Caco-2 (cell line): Measurements from ENCODE around the gene ADAMTS8. TPM values are rescaled to one million over a fixed set of nuclear protein-coding genes. Genes with fewer than 3 reads are reported as not detected.

Experiments used
- BruUV-seq: library from RNA; stranded (reverse); fragments of 400-500 nt; replicated peaks from 2 replicates; lab custom pipeline; 2021; lab: Mats Ljungman, UMichigan
- CTCF ChIA-PET: fragments of 300-600 bp; sonication (Branson Sonifier 250); formaldehyde crosslinking; loops from one replicate; lab custom pipeline; 2022; ENCODE audit warnings: antibody characterized with exemption; lab: Charles Lee
- POLR2A ChIA-PET: fragments of 300-600 bp; sonication (Branson Sonifier 250); formaldehyde crosslinking; loops from one replicate; lab custom pipeline; 2022; ENCODE audit warnings: antibody characterized with exemption; lab: Charles Lee
- DNase-seq, 2 experiments: peaks; one replicate each; pipeline versions ENCODE4 v3.0.0 to v3.0.0-alpha.2; 2020 to 2022
- H3K27me3 ChIP-seq: replicated peaks from 2 replicates; pipeline ENCODE4 v1.6.0; 2011; ENCODE audit warnings: low read length; ENCODE audit not compliant: control insufficient read depth, insufficient read depth
- H3K36me3 ChIP-seq: 2 replicates; pipeline ENCODE4 v1.5.1; 2011; ENCODE audit warnings: low read length; ENCODE audit not compliant: control insufficient read depth, insufficient read depth
- H3K4me1 ChIP-seq: fragments of 250-450 bp; sonication (Bioruptor Pico); 2 replicates; pipeline ENCODE4 v1.5.1; 2020; ENCODE audit warnings: mild to moderate bottlenecking
- H3K4me3 ChIP-seq: 2 replicates; pipeline ENCODE4 v1.5.1; 2011; ENCODE audit warnings: low read depth, mild to moderate bottlenecking, control low read depth, low read length
- H3K9me3 ChIP-seq: fragments of 250-450 bp; sonication (Bioruptor Pico); 2 replicates; pipeline ENCODE4 v1.5.1; 2020; ENCODE audit warnings: mild to moderate bottlenecking, moderate library complexity
- H3K27ac Mint-ChIP-seq: one replicate; pipeline ENCODE4 v1.8.0; 2022; ENCODE audit warnings: mixed read lengths; ENCODE audit not compliant: unreplicated experiment
- H3K27me3 Mint-ChIP-seq: one replicate; pipeline ENCODE4 v1.8.0; 2022; ENCODE audit warnings: mixed read lengths; ENCODE audit not compliant: insufficient read depth, unreplicated experiment
- H3K36me3 Mint-ChIP-seq: one replicate; pipeline ENCODE4 v1.8.0; 2022; ENCODE audit warnings: mild to moderate bottlenecking, mixed read lengths; ENCODE audit not compliant: insufficient read depth, unreplicated experiment
- H3K4me1 Mint-ChIP-seq: one replicate; pipeline ENCODE4 v1.8.0; 2022; ENCODE audit warnings: low read depth, mixed read lengths; ENCODE audit not compliant: unreplicated experiment
- H3K4me3 Mint-ChIP-seq: one replicate; pipeline ENCODE4 v1.8.0; 2022; ENCODE audit warnings: mild to moderate bottlenecking, moderate library complexity, mixed read lengths; ENCODE audit not compliant: unreplicated experiment
- H3K9me3 Mint-ChIP-seq: one replicate; pipeline ENCODE4 v1.8.0; 2022; ENCODE audit warnings: mixed read lengths; ENCODE audit not compliant: unreplicated experiment
- CTCF ChIP-seq, 2 experiments: fragments of 200-600 bp in 1 of 2; IDR thresholded peaks; 1 replicate in 1 of 2; 2 replicates in 1 of 2; pipeline versions ENCODE4 v1.5.1 to v1.8.0; 2011 to 2022; ENCODE audit warnings: antibody characterized with exemption in 1 of 2, control low read depth in 1 of 2, inconsistent platforms in 1 of 2, low read depth in 1 of 2, low read length in 1 of 2, mild to moderate bottlenecking in 1 of 2, moderate library complexity in 1 of 2; ENCODE audit not compliant: insufficient read depth in 1 of 2, severe bottlenecking in 1 of 2, unreplicated experiment in 1 of 2
- intact Hi-C: fragments of 100-400 bp; cut with micrococcal nuclease; formaldehyde crosslinking; loops from one replicate; pipeline ENCODE4 v1.10.0; 2022; ENCODE audit not compliant: unreplicated experiment
- total RNA-seq: library from RNA; stranded (reverse); gene quantifications from 2 replicates; pipeline ENCODE4 v1.2.3, GENCODE V29; 2022

ADAMTS8 gene
- total RNA-seq, 1 experiment from 2014 or later = not detected

- ChIA-PET POLR2A (no interaction called here), CTCF (interaction anchor here (0.6 kb wide), 1 partner anchor 150 kb away, joined by 3 read pairs; no protein-coding TSS in a partner anchor)
- H3K4me3 ChIP-seq = peak overlapping the region; percentile 51
- H3K4me3 Mint-ChIP-seq = peak overlapping the region; percentile 71
- BruUV-seq = no TSS peak
- H3K36me3 Mint-ChIP-seq = no peaks in the 10 kb centered on the region
- H3K4me1 ChIP-seq = no peaks in the 10 kb centered on the region
- no peak for TF ChIP-seq CTCF (IDR thresholded peaks at IDR 0.05; ENCODE audit: insufficient read depth in 1 of 2, low read depth in 1 of 2, low read length in 1 of 2, severe bottlenecking in 1 of 2, unreplicated experiment in 1 of 2)
- H3K9me3 ChIP-seq = no peaks in the 10 kb centered on the region
- no peaks in the 10 kb centered on the region for H3K36me3 ChIP-seq
- H3K9me3 Mint-ChIP-seq = no peaks in the 10 kb centered on the region
- intact Hi-C loops = no loop called here
- peaks cover 16% of the 10 kb centered on the region for H3K27me3 Mint-ChIP-seq
- H3K4me1 Mint-ChIP-seq = peaks cover 5% of the 10 kb centered on the region
- DNase-seq = no peak
- H3K27ac Mint-ChIP-seq = no peak overlapping the region
- peaks cover 3% of the 10 kb centered on the region for H3K27me3 ChIP-seq
Observed at GRCh38 chr11:130449310-130449990, 21.0 kb upstream of the ADAMTS8 start.

GRCh38 chr11:130448416-130449309 lies 20.3 kb upstream of the ADAMTS8 start, which contains the start of gene ADAMTS15:
TSS of gene ADAMTS15 (plus strand) at chr11:130448645. CDS start at chr11:130448974, 329 bp downstream.
- Mint-ChIP-seq H3K27me3 (peaks cover 14% of the 10 kb centered on the region), H3K27ac (no peak within 1 kb of the TSS), H3K36me3 (no peaks in the 10 kb centered on the region), H3K4me3 (peak within 1 kb of the TSS; percentile 71), H3K9me3 (no peaks in the 10 kb centered on the region), H3K4me1 (peaks cover 5% of the 10 kb centered on the region)
- no peaks in the 10 kb centered on the region for H3K36me3 ChIP-seq
- peak; percentile 90 to 93 for DNase-seq
- ChIA-PET CTCF (interaction anchor here (0.7 to 1.3 kb wide), 5 partner anchors 16 to 414 kb away, joined by 3 to 10 read pairs (median 4); no protein-coding TSS in a partner anchor), POLR2A (interaction anchor here (0.6 kb wide), 2 partner anchors 172 to 379 kb away, joined by 3 to 9 read pairs; no protein-coding TSS in a partner anchor)
- peak within 1 kb of the TSS; percentile 51 for H3K4me3 ChIP-seq
- H3K9me3 ChIP-seq = no peaks in the 10 kb centered on the region
- peaks cover 3% of the 10 kb centered on the region for H3K27me3 ChIP-seq
- no peaks in the 10 kb centered on the region for H3K4me1 ChIP-seq
- BruUV-seq = no TSS peak
- no peak for TF ChIP-seq CTCF (IDR thresholded peaks at IDR 0.05; ENCODE audit: insufficient read depth in 1 of 2, low read depth in 1 of 2, low read length in 1 of 2, severe bottlenecking in 1 of 2, unreplicated experiment in 1 of 2)
- intact Hi-C loops = loop anchor here (1.0 kb wide), 1 partner anchor 13 kb away; no protein-coding TSS in a partner anchor

GRCh38 chr11:130448039-130448415 lies 19.6 kb upstream of the ADAMTS8 start:
- Histone ChIP-seq H3K4me1 (no peaks in the 10 kb centered on the region), H3K27me3 (peaks cover 3% of the 10 kb centered on the region), H3K9me3 (no peaks in the 10 kb centered on the region), H3K36me3 (no peaks in the 10 kb centered on the region), H3K4me3 (peak overlapping the region; percentile 51)
- peak overlapping the region; percentile 71 for H3K4me3 Mint-ChIP-seq
- H3K36me3 Mint-ChIP-seq = no peaks in the 10 kb centered on the region
- peaks cover 11% of the 10 kb centered on the region for H3K27me3 Mint-ChIP-seq
- no TSS peak for BruUV-seq
- H3K4me1 Mint-ChIP-seq = peaks cover under 1% of the 10 kb centered on the region
- no peak for DNase-seq
- CTCF ChIA-PET = interaction anchor here (0.6 to 1.3 kb wide), 6 partner anchors 13 to 414 kb away, joined by 3 to 10 read pairs (median 4); no protein-coding TSS in a partner anchor
- intact Hi-C loops = loop anchor here (1.0 kb wide), 1 partner anchor 13 kb away; no protein-coding TSS in a partner anchor
- no peaks in the 10 kb centered on the region for H3K9me3 Mint-ChIP-seq
- H3K27ac Mint-ChIP-seq = no peak overlapping the region
- no peak for TF ChIP-seq CTCF (IDR thresholded peaks at IDR 0.05; ENCODE audit: insufficient read depth in 1 of 2, low read depth in 1 of 2, low read length in 1 of 2, severe bottlenecking in 1 of 2, unreplicated experiment in 1 of 2)
- POLR2A ChIA-PET = interaction anchor here (0.6 kb wide), 2 partner anchors 172 to 379 kb away, joined by 3 to 9 read pairs; no protein-coding TSS in a partner anchor
